SK-N-SH (cell line): ENCODE results near the gene GNAI1.
A peak's percentile ranks its signal among the peaks of the same experiment; 100 is the strongest.

ENCODE experiments used
- CTCF ChIP-seq: fragments of 200-600 bp; sonication (generic); IDR thresholded peaks from 2 replicates; pipeline ENCODE4 v1.6.1; 2017; ENCODE audit warnings: antibody characterized with exemption, mild to moderate bottlenecking, moderate library complexity
- EZH2phosphoT487 ChIP-seq: fragments of 200-600 bp; sonication (generic); IDR thresholded peaks from 2 replicates; pipeline ENCODE4 v1.6.1; 2017; ENCODE audit warnings: low read depth, mixed run types, mild to moderate bottlenecking, antibody characterized with exemption, moderate library complexity, borderline replicate concordance
- NFIC ChIP-seq: IDR thresholded peaks from 2 replicates; pipeline ENCODE4 v1.4.0; 2012; ENCODE audit warnings: borderline replicate concordance
- NRF1 ChIP-seq: IDR thresholded peaks from 2 replicates; pipeline ENCODE4 v1.6.1; 2012; ENCODE audit warnings: low read depth, mild to moderate bottlenecking, low read length
- TAF1 ChIP-seq: IDR thresholded peaks from 2 replicates; pipeline ENCODE4 v1.6.1; 2012; ENCODE audit warnings: low read depth, mild to moderate bottlenecking, low read length, moderate library complexity, borderline replicate concordance
- TEAD4 ChIP-seq: IDR thresholded peaks from 2 replicates; pipeline ENCODE4 v1.4.0; 2012; ENCODE audit warnings: mild to moderate bottlenecking, borderline replicate concordance; ENCODE audit not compliant: insufficient read depth
- USF1 ChIP-seq: IDR thresholded peaks from 2 replicates; pipeline ENCODE4 v1.4.0; 2012; ENCODE audit warnings: low read depth, borderline replicate concordance
- TF ChIP-seq, protein P1 (sequence below): fragments of 150-350 bp; IDR thresholded peaks from 2 replicates; pipeline ENCODE4 v1.6.1; 2017; ENCODE audit warnings: antibody characterized with exemption, low read length, low read depth, borderline replicate concordance

DNA sequence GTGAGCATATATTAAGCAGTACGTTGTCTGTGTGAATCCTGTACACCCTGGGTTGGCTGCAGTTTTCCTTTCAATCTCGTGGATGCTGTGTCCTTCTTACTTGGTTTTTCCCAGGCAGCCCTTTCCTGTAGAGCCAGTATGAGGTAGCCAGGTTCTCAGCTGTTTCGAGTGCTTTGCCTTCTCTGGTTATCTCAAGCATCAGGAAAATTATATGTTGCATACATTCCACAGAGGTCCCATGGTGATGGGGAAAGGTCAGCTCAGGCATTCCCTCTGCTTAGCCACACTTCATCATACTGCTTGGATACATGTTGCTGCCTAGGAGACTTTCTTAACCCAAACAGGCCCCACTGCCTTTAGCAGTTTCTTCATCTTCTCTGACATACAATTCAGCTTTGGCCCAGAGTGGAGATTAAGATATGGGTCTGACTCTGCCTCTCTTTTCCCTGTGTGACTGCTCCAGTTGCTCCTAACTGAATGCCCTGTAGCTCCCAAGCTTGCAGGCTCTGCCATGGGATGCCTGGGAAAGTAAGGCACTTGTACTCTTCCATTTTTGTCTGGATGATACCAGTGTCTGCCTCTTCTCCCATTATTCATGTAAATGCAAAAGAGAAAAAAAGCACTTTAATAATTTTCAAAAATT lies 11.3 kb downstream of the GNAI1 start:
- TF ChIP-seq CTCF: no peak
- TF ChIP-seq TAF1: 0 out of 2 replicates have a peak, but pooled peaks have one; percentile 20
- TF ChIP-seq NRF1: no peak
- no peak for TF ChIP-seq USF1
- no peak for TF ChIP-seq EZH2phosphoT487
- TF ChIP-seq TEAD4: peak; percentile 49; the same call in 1 of the 2 replicates
- TF ChIP-seq, protein P1, sequence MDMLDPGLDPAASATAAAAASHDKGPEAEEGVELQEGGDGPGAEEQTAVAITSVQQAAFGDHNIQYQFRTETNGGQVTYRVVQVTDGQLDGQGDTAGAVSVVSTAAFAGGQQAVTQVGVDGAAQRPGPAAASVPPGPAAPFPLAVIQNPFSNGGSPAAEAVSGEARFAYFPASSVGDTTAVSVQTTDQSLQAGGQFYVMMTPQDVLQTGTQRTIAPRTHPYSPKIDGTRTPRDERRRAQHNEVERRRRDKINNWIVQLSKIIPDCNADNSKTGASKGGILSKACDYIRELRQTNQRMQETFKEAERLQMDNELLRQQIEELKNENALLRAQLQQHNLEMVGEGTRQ: no peak
- TF ChIP-seq NFIC: no peak
